CD4-positive, alpha-beta T cell treated with Interleukin-4 for 1 hour (primary cell): ENCODE results near the gene TRERF1.
A peak's percentile ranks its signal among the peaks of the same experiment; 100 is the strongest.
"Not testable (repeated sequence)": the region's sequence is repeated elsewhere in the genome, so short reads cannot be mapped to it uniquely, and the experiment has no call there.

Experiments used
- DNase-seq, 2 donors: peaks; one replicate each; pipeline ENCODE4 v3.0.0-alpha.2; 2020 to 2022

Gene TRERF1

DNA sequence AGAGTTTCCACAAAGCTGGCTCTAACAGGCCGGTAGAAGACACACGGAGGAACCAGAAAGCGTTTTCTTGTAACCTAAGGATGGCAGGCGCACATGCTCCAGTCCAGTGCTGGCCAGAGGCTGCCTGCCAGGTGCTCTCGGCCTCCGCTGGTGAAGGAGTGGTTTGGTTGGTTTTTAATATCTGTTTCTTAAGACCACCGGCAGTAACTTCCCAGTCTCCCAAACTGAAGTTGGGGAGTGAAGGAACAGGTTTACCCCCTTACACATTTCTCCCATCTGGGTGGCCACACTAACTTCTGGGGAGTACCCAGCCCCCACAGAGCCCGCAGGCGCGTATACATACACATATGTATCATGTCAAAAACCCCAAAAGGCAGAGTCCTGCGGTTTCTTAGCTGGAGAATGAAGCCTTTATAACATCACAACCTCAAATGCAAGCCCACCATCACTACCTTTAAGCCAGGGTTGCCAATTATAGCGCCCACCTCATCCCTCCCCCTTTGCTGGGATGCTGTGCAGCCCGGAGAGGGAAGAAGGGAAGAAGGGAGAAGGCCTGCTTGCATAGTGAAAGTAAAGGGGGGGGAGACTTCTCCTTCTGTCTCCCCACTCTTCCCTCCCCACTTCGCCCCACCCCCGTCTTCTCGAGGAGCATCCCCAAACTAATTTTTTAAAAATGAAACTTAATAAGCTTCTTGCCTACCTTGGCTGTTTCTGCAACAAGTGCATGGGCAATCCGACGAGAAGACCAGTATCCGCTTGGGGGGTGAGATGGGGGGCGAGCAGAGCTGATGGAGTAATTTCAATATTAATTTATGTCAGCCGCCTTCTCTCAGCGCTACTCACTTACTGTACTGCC is 1.0 kb downstream of the TRERF1 start:
- DNase-seq: no peak

DNA sequence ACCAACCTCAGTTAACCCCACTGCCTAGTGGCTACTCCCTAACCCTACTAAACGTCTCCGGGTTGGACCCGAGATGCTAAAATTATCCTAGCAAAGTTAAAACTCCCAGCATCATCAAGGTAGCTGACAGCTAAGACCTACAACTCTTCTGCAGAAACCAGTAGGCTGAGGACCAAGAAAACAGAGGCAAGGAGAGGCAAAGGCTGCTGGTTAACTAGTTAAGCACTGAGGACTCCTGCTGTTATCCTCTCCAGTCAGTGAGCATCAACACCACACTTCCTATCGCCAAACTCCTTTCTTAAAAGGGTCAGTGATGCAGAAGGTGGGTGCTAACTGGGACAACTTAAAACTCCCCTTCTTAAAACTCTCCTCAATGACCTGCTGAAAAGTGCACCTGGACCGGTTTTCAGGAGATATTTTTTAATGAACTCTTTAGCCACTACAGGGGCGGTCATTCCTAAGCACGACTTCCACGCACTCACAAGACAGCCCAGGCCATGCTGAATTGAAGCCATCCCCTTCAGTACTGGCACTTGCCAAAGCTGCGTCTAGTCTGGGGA is 1.7 kb downstream of the TRERF1 start:
- no peak for DNase-seq

DNA sequence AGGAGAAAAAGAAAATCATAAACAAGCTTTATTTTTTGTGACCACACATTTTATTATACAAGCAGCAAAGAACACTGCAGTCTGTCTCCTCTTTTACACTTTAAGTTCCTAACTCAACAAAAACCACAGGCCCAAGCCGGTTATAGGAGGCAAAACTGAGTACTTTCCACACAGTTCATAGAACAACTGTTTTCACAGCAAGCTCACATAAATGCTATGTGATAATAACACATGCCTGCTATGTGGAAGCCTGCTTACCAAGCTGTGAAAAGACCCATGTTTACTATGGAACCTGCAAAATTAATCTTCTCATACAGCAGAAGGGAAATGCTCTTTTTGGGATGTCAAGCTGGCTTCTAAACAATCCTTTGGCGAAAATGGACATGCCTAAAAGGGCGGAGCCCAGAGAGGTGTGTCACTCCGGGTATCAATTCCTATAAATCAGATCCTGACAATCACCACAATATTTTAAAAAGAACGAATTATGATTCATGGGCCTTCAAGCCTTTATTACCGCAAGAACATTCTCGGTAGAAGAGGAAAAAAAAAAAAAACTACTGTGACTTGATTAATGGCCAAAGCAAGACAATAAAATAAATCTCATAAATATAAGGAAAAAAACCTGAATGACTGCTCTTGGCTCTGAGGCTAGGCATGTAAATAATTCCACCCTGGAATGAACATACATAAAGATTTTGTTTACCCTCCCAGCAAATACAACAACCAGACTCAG is 2.6 kb downstream of the TRERF1 start:
- DNase-seq: no peak

DNA sequence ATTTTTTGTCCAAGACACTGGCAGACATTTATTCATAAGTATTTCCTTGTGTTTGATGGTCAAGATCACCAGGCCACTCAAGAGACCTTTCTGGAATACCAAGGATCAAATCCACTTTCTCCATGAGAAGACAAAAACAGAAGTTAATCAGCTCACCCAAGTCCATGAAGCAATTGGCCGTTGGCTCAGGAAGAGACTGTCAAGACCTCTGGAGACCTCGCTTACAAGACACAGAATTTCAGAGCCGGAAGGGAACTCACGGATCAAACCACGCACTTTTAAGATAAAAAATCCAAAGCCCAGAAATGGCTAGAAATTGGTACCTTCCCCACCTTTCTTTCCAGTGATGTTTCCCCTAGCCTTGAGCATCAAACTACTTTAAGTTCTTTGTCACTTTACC is 3.3 kb downstream of the TRERF1 start:
- DNase-seq: no peak

DNA sequence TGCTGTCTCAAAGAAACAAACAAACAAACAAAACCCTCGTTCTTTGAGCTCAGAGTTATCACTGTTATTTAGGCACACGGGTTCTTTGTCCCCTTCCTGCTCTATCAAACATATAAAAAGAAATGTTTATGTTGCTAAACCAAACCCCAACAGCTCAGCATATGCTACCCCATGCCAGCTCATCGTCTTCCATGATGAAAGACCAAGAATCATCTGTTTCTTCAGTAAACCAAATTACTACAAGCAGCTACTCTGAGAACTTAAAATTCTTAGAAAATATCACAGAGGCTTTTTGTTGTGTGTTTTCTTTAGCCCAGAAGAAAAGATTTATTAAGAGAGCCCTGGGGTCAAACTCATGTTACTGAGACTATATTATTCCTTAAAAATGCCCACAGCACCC is 4.7 kb downstream of the TRERF1 start:
- DNase-seq: no peak

DNA sequence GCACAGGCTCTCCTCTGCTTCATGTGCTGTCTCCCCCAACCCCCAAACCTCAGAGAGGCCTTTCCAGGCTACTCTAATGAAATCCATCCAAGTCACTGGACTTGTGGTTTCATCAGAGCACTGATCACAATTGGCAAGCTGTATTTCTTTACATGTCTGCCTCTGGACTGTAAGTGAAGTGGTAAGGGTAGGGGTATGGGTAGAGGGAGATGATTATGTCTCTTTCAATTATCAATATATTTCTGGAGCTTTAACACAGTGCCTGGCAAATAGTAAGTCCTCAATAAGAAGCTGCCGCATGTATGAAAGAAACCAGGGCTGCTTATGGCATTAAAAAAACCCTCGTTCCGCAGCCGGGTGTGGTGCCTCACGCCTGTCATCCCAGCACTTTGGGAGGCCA is 5.4 kb downstream of the TRERF1 start:
- DNase-seq: no peak

DNA sequence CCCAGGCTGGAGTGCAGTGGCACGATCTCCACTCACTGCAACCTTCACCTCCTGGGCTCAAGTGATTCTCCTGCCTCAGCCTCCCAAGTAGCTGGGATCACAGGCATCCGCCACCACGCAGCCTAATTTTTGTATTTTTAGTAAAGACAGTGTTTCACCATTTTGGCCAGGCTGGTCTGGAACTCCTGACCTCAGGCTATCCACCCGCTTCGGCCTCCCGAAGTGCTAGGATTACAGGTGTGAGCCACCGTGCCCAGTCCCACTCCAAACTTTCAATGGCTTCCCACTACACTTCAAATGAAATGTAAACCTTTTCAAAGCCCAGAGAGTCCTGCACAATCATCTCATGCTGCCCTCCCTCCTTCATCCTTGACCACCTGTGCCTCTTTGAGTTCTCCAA is 5.8 kb downstream of the TRERF1 start:
- not testable (repeated sequence) for DNase-seq

DNA sequence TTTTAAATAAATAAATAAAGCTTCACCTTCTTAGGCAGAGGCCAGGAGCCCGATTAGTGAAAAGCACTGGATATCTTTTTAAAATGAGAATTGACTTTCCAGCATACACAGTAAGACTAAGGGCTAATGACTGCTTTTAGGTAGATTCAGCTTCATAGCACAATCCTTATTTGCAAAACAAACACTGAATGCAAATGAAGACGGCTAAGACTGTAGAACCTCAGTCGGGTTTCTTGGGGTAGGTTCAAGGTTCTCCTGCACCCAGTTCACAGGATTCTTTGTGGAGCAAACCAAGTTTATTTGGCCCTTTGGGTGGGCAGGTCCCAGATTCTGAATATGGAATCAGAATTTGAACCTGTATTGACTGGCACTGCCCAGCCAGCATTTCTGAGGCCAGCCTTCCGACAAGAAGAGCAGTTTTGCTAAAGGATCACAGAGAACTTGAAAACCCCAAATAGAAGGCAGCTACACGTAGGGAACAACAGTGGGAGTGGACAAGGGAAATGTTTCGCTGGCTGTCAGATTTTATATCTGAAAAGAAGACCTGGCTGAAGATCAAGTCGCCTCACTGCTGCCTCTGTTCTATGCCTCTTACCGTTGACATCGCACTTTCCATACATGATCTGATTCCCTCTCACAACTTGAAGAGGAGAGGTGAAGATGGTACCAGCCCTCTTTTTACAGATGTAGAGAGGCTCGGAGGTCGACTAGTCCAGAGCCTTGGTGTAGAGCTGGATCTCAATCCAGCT is 8.2 kb downstream of the TRERF1 start:
- no peak for DNase-seq

DNA sequence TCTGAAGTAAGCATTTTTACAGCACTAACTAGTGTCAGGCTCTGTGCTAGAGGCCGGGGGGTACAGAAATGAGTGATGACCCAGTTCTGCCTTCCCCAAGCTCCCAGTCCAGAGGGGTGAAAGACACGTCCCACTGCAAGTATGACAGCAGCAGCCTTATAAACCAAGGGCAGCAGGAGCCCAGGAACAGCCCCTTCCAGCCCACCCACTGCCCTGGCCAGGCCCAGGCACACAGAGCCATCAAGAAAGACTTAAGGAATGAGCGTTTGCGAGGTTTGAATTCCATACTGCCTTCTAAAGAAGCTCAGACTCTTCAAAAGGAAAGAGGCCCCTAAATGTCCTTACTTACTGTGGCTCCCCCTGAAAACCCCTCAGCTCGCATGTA is 10.0 kb downstream of the TRERF1 start:
- DNase-seq: no peak

DNA sequence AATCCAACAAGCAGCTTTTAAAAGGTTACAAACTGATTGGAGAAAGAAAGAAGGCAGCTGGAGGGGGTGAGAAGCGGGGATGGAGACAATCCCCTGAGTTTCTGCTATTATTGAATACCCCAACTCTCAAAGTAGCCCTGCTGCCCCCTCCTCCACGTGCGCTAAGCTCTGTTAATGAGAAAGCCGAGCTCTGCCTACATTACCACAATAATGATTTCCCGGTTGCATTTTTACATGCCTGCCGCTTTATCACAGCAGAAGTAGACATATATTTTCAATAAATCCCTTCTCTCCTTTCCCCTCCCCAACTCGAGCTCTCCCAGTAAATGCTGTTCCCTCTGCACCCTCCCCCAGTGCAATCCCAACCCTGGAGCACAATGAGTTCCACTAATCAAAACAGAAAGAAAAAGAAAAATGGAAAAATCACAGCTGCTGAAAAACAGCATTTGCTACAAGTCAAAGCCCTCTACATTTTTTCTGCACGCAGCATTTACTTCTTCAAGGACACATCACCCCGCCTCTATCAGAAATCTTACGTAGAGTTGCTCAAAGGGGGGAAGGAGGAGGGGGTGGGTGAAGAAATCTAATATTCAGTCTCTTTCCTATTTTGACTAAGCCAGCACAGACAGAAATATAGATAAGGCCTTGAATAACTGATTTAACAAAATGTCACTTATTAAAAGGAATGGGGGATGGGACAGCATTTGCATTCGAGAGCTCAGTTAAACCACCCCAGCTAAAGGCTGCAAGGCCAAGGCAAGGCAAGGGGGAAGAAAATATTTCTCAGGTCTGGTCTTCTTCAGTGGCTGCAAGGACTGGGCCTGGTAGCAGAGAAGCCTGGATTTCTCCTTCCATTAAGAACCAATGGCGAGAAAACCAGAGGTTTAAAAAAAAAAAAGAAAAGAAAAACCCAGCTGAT is 10.7 kb downstream of the TRERF1 start:
- DNase-seq: no peak

DNA sequence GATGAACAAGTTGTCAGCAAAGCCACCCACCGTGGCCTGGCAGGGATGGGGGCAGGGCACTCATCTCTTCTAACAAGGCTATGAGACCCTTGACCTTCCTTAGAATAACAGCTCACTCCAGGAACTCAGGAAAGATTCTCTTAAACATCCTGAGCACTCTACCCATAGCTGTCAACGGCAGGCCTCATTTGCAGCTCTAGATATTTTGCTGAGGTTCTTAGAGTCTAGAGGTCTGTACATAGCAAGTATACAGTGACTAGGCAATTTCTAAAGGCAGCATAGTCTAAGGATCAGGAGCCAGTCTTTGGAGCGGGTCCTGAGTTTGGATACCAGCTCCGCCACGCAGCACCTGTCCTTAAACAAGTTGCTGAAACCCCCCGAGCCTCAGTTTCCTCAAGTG is 11.7 kb downstream of the TRERF1 start:
- no peak for DNase-seq

DNA sequence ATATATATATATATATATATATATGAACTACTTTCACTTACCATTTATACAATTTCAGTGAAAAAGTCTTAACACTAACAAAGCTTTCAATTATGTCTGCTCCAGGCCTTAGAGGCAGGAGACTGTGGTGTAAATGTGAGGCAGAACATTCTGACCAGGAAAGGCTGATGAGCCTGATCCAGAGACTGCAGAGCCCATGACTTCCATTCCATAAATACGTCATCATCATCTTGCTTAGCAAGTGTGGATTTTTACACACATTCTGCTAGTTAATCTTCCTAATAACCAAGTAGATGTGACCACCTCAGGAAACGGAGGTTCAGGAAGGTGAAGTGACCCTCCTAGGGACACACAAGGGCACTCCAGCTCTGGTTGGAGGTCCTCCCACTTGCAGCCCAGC is 14.9 kb downstream of the TRERF1 start:
- DNase-seq: no peak

DNA sequence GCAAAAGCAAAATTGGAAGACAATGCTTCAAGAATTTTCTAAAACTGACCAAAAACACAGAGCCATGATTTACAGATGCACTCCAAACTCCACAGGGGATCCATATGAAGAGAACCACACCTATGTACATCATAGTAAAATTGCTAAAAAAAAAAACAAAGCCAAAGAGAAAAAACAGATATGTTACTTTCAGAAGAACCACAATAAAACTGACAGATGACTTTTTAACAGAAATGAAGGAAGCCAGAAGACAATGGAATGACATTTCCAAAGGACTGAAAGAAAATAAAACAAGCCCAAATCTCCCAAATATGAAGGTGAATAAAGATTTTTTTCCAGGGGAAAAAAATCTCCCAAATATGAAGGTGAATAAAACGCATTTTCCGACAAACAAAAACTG is 17.5 kb downstream of the TRERF1 start:
- DNase-seq: no peak

DNA sequence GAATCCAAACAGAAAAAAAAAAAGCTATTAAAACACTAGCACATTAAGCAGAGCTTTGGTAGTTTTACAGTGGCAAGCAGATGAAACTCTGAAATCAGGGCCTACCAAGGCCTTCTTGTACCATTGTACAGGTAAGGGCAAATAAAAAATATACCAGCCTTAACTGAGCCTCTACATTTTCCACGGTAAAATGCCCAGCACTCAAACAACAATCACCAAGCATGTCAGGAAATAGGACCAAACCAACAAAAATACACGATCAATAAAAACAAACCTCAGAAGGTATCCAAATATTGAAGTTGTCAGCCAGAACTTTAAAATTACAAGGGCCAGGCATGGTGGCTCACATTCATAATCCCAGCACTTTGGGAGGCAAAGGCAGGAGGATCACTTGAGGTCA is 18.3 kb downstream of the TRERF1 start:
- DNase-seq: no peak

DNA sequence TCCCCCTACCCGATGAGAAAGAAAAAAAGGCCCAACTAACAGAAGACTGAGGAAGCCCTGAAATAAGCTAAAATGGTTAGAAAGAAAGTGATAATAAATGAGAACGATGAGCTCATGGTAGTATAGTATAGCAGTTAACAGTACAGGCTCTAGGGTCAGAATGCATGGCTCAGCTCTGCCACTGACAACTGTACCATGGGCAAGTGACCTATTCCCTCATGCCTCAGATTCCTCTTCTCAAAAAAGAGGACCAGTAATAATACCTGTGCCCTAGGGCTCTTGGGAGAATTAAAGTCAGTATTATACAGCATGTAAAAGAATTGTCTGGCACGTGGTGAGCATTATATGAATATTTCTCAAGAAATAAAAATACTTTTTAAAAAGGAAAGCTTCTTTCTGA is 19.8 kb downstream of the TRERF1 start:
- no peak for DNase-seq

DNA sequence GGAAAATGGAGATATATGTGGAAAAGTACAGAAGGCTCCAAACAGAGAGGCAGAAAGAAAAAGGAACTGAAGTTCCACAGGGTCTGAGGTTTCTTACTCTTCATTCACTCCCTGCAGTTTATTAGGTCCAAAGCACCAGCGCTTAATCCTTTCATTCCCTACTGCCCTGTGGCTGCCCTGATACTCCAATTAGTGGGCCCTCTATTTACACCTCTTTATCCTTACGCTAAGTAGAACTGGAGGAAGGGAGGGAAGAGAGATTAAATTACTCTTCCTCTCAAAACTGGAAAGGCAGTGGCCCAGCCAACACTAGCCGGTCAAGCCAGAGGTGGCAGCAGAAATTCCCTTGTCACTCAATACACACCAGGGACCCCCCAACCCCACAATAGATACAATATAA is 20.4 kb downstream of the TRERF1 start:
- DNase-seq: no peak

DNA sequence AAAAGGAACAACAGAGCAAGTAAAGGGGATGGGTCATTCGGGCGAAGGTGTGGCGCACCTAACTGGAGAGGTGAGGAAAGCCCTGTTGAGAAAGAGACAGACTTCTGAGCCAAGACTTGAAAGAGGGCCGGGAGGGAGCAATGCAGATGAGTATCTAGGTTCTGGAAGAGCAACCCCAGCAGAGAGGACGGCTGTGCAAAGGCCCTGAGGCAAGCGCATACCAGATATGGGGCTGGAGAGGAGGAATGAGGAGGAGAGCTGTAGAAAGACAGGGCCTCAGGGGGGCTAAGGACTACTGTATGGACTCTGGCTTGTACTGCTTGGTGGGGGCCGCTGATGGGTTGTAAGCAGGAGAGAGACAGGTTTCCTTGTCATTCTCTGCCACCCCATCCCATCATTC is 21.9 kb downstream of the TRERF1 start:
- no peak for DNase-seq

DNA sequence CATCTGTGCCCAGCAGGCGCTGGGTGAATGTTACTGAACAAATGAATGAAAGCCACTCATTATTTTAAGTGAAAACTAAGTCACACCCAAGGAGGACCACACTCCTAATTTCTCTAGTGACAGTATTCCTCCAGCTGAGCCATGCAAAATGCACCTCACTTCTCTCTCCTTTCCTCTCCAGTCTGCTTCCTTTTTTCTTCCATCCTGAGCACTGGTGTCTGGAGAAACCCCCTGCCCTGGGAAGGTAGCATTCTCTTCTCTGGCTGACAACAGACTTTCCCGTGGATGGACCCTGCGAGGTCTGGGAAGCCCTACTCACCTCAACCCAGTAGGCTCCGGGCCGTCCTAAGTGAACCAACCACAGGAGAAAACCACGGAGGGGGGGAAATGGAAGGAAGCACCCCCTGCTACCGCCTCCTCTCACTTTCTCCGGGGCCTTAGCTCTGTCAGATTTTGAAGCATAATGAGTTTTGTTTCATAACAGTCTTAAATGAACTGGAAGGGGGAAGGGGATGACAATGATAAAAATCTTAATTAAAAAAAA is 22.6 kb downstream of the TRERF1 start:
- no peak for DNase-seq

DNA sequence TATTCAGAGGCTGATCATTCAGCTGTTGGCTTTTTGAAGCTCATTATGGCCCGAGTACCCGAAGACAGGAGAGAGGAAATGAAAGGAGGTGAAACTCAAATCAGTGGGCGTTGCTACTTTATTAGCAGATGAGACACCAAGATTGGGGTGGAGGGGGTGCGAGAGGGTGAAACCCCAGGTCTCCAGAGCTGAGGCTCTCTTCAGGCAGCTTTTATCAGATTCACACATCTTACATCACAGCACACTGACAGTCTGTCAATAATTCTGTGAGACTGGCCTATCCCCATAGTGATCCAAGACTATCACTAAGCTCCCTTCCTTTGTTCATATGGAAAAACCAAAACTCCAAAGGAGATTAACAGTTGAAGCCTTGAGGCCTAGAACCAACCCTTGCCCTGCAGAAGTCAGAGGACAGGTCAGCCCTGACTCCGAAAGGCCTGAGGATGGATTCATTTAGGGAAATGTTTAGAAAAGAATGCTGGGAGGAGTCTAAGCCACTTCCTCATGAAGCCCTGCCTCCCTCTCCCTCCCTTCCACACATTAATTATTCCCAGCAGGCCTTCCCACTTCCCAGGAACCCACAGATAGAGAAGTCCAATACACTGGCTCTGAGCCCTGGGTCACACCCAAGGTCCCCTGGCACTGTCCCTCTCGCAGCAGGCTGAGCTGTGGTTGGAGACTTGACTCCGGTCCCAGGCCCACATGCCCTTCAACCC is 23.2 kb downstream of the TRERF1 start:
- peak; percentile 42 to 69 for DNase-seq

DNA sequence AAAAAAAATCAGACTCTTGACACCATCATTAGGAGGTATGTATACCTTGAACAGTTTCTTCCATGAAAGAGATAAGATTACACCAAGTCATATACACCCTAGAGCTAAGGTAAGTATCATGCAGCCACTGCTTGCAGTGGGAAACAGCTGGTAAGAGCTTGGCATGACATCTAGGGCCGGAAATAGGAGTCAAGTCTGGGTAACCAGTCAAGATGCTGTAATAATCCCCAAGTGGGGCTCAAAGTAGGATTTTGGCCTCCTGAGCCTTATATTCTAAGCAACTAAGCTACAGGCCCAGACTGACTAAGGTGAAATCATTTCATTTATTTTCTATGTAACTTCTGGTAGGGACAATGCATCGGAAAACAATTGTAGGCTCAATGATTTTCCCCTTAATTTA is 23.9 kb downstream of the TRERF1 start:
- DNase-seq: no peak

DNA sequence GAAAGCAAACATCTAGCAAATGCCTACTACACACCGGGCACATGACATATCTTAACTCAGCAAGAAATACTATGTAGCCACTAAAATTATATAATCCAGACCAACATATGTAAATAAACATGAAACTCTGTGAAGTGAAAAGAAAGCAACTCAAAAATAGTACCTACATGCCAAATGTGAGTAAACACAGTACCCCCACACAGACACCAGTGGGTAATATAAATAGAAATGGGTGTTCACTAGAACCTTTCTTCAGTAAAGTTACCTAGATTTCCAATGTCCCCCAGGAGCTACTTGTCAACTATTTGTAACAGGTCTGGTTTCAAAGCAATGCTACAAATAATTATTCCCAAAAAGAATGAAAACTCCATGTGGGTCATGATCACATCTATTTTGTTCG is 25.5 kb downstream of the TRERF1 start:
- DNase-seq: no peak
